IMR-90 (cell line): Measurements from ENCODE around the gene DEK. TPM values are rescaled to one million over a fixed set of nuclear protein-coding genes. Genes with fewer than 3 reads are reported as not detected.

Experiments
- ATAC-seq: fragments of 200-7000 bp; cut with Tn5 transposase; 2 replicates; pipeline ENCODE4 v1.9.1; 2020; ENCODE audit warnings: low read depth, mild to moderate bottlenecking, moderate library complexity
- BruUV-seq: library from RNA; stranded (reverse); fragments of 400-500 nt; replicated peaks from 2 replicates; lab custom pipeline; 2021; lab: Mats Ljungman, UMichigan
- CTCF ChIA-PET: fragments of 300-600 bp; formaldehyde crosslinking; extraction: SDS; loops from one replicate; lab custom pipeline; 2021; ENCODE audit warnings: antibody characterized with exemption; lab: Yijun Ruan, JAX
- POLR2A ChIA-PET: fragments of 300-600 bp; sonication (Branson Sonifier 250); formaldehyde crosslinking; loops from one replicate; lab custom pipeline; 2022; ENCODE audit warnings: antibody characterized with exemption; ENCODE audit not compliant: unreplicated experiment; lab: Charles Lee
- DNase-seq: peaks from one replicate; pipeline ENCODE4 v3.0.0; 2013
- H2AFZ ChIP-seq: replicated peaks from 2 replicates; pipeline ENCODE3; 2013; ENCODE audit warnings: low read length, mild to moderate bottlenecking; ENCODE audit not compliant: poor library complexity
- H2AK5ac ChIP-seq: 2 replicates; pipeline ENCODE4 v1.6.1; 2013; ENCODE audit warnings: low read depth, low read length, inconsistent platforms
- H2AK9ac ChIP-seq: replicated peaks from 2 replicates; pipeline ENCODE3; 2013; ENCODE audit warnings: mild to moderate bottlenecking, low read depth, low read length, moderate library complexity; ENCODE audit not compliant: poor library complexity
- H2BK120ac ChIP-seq: 2 replicates; pipeline ENCODE4 v1.6.1; 2013; ENCODE audit warnings: low read depth, low read length, inconsistent platforms
- H2BK15ac ChIP-seq: 3 replicates; pipeline ENCODE4 v1.6.1; 2013; ENCODE audit warnings: low read depth, low read length, inconsistent platforms
- H2BK20ac ChIP-seq: 2 replicates; pipeline ENCODE4 v1.6.1; 2013; ENCODE audit warnings: low read depth, mild to moderate bottlenecking, inconsistent platforms, low read length, moderate library complexity
- H2BK5ac ChIP-seq: 2 replicates; pipeline ENCODE4 v1.6.1; 2013; ENCODE audit warnings: mild to moderate bottlenecking, low read depth, low read length, inconsistent platforms; ENCODE audit not compliant: poor library complexity, severe bottlenecking
- H3K14ac ChIP-seq: replicated peaks from 2 replicates; pipeline ENCODE4 v1.6.1; 2013; ENCODE audit warnings: low read depth, low read length, inconsistent platforms
- H3K18ac ChIP-seq: 2 replicates; pipeline ENCODE4 v1.6.1; 2013; ENCODE audit warnings: low read depth, low read length, control low read depth
- H3K23ac ChIP-seq: 2 replicates; pipeline ENCODE4 v1.6.1; 2013; ENCODE audit warnings: low read depth, low read length, inconsistent platforms
- H3K27ac ChIP-seq: 2 replicates; pipeline ENCODE4 v1.5.1; 2013; ENCODE audit warnings: mild to moderate bottlenecking, control low read depth, low read length; ENCODE audit not compliant: insufficient read depth
- H3K27me3 ChIP-seq: 2 replicates; pipeline ENCODE4 v1.6.1; 2013; ENCODE audit warnings: low read length; ENCODE audit not compliant: control insufficient read depth, insufficient read depth
- H3K36me3 ChIP-seq: 2 replicates; pipeline ENCODE4 v1.6.1; 2013; ENCODE audit warnings: low read length, mixed read lengths; ENCODE audit not compliant: control insufficient read depth, insufficient read depth
- H3K4ac ChIP-seq: 2 replicates; pipeline ENCODE4 v1.6.1; 2013; ENCODE audit warnings: low read depth, low read length, inconsistent platforms
- H3K4me1 ChIP-seq: 2 replicates; pipeline ENCODE4 v1.6.1; 2013; ENCODE audit warnings: low read length, mixed read lengths; ENCODE audit not compliant: control insufficient read depth, insufficient read depth
- H3K4me2 ChIP-seq: 2 replicates; pipeline ENCODE4 v1.6.1; 2013; ENCODE audit warnings: low read depth, mild to moderate bottlenecking, control low read depth, low read length, moderate library complexity
- H3K4me3 ChIP-seq: 2 replicates; pipeline ENCODE4 v1.5.1; 2013; ENCODE audit warnings: low read depth, mild to moderate bottlenecking, control low read depth, low read length, moderate library complexity; ENCODE audit not compliant: insufficient read depth
- H3K56ac ChIP-seq: 2 replicates; pipeline ENCODE4 v1.6.1; 2013; ENCODE audit warnings: low read length, inconsistent platforms; ENCODE audit not compliant: insufficient read depth; ENCODE audit errors: extremely low read depth
- H3K79me1 ChIP-seq, 2 experiments: 2 replicates each; pipeline ENCODE4 v1.6.1; 2013; ENCODE audit warnings: low read length in 2 of 2, inconsistent platforms in 1 of 2, low read depth in 1 of 2
- H3K9ac ChIP-seq: 2 replicates; pipeline ENCODE4 v1.6.1; 2013; ENCODE audit warnings: low read depth, low read length, control low read depth
- H3K9me1 ChIP-seq: 2 replicates; pipeline ENCODE4 v1.6.1; 2013; ENCODE audit warnings: low read length, inconsistent platforms; ENCODE audit not compliant: insufficient read depth
- H3K9me3 ChIP-seq: 2 replicates; pipeline ENCODE4 v1.6.1; 2013; ENCODE audit warnings: low read length; ENCODE audit not compliant: control insufficient read depth, insufficient read depth
- H4K20me1 ChIP-seq: 2 replicates; pipeline ENCODE4 v1.6.1; 2013; ENCODE audit warnings: low read length, inconsistent platforms; ENCODE audit not compliant: insufficient read depth
- H4K5ac ChIP-seq: 2 replicates; pipeline ENCODE4 v1.6.1; 2013; ENCODE audit warnings: mild to moderate bottlenecking, low read depth, low read length, control low read depth
- H4K8ac ChIP-seq, 2 experiments: 2 replicates each; pipeline ENCODE4 v1.6.1; 2013; ENCODE audit warnings: low read depth in 2 of 2, low read length in 2 of 2, control low read depth in 1 of 2, inconsistent platforms in 1 of 2
- H4K91ac ChIP-seq: 2 replicates; pipeline ENCODE4 v1.6.1; 2013; ENCODE audit warnings: low read depth, low read length, inconsistent platforms; ENCODE audit not compliant: insufficient read depth
- CHD1 ChIP-seq: IDR thresholded peaks from 2 replicates; pipeline ENCODE4 v1.6.1; 2012; ENCODE audit warnings: low read depth, low read length, improper control_type of control experiment
- ELK1 ChIP-seq: fragments of 150-350 bp; IDR thresholded peaks from 2 replicates; pipeline ENCODE4 v1.6.1; 2016; ENCODE audit warnings: low read depth, mild to moderate bottlenecking, low read length, moderate library complexity, borderline replicate concordance
- FOS ChIP-seq: fragments of 150-350 bp; IDR thresholded peaks from 2 replicates; pipeline ENCODE4 v1.6.1; 2016; ENCODE audit warnings: low read depth, low read length
- MAFK ChIP-seq: IDR thresholded peaks from 2 replicates; pipeline ENCODE4 v1.6.1; 2012; ENCODE audit warnings: low read depth, low read length, improper control_type of control experiment
- MXI1 ChIP-seq: IDR thresholded peaks from 2 replicates; pipeline ENCODE4 v1.6.1; 2012; ENCODE audit warnings: low read depth, mild to moderate bottlenecking, low read length, moderate library complexity, borderline replicate concordance
- NFE2L2 ChIP-seq: fragments of 150-350 bp; IDR thresholded peaks from 2 replicates; pipeline ENCODE4 v1.6.1; 2016; ENCODE audit warnings: low read depth, mild to moderate bottlenecking, low read length
- POLR2A ChIP-seq: IDR thresholded peaks from 2 replicates; pipeline ENCODE4 v1.6.1; 2012; ENCODE audit warnings: mild to moderate bottlenecking, low read depth, low read length
- RFX5 ChIP-seq: IDR thresholded peaks from 2 replicates; pipeline ENCODE4 v1.8.0; 2012; ENCODE audit warnings: low read depth, mild to moderate bottlenecking, low read length, moderate library complexity
- USF2 ChIP-seq: fragments of 150-350 bp; IDR thresholded peaks from 2 replicates; pipeline ENCODE4 v1.6.1; 2017; ENCODE audit warnings: mild to moderate bottlenecking, antibody characterized with exemption, low read length, low read depth
- WGBS, 2 experiments: methylation state at CpG; one replicate each; pipeline versions ENCODE4 v1.1.5 to v1.1.7; 2013; ENCODE audit warnings: missing lambda C conversion rate in 2 of 2; ENCODE audit not compliant: insufficient read length in 1 of 2; ENCODE audit errors: extremely low coverage in 2 of 2; 5-methylcytosine and 5-hydroxymethylcytosine counted together
- dilution Hi-C: fragments of 300-500 bp; cut with HindIII; formaldehyde crosslinking; loops from one replicate; pipeline ENCODE4 v1.14.3; 2018; ENCODE audit warnings: low sequenced_read_pairs; ENCODE audit not compliant: unreplicated experiment
- in situ Hi-C: fragments of 300-500 bp; cut with MboI; formaldehyde crosslinking; loops from 3 replicates; pipeline ENCODE4 v1.14.3; 2019; ENCODE audit warnings: low sequenced_read_pairs, inconsistent platforms, mixed read lengths
- intact Hi-C: fragments of 100-400 bp; cut with micrococcal nuclease; formaldehyde crosslinking; loops from 2 replicates; pipeline ENCODE4 v1.10.0; 2022
- polyA plus RNA-seq, 3 experiments: library from polyadenylated mRNA; depleted of rRNA; stranded (reverse); fragments of >200 nt; gene quantifications; 2 replicates each; pipeline ENCODE4 v1.2.3, GENCODE V29; 2012; ENCODE audit warnings: low replicate concordance in 1 of 3
- total RNA-seq: library from RNA; depleted of rRNA; stranded (reverse); fragments of >200 nt; gene quantifications from 2 replicates; pipeline ENCODE4 v1.2.3, GENCODE V29; 2012

The DEK gene
- total and polyA plus RNA-seq, 2 of the 4 experiments (the other 2 are of a cell fraction): 33.5 to 37.1 TPM

DNA sequence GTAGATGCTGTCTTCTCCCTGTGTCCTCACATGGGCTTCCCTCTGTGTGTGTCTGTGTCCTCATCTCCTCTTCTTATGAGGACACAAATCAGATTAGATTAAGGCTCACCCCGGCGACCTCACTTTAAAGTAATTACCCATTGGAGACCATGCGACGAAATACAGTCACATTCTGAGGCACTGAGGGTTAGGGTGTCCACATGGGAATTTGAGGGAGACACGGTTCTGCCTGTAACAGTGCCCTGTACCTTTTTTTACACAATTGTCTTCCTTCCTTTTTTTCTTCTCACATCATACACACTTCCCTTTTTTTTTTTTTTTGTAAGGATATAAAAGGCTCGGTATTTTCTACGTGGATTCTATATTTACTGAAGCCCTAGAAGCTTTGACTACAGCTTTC lies 48.9 kb downstream of the DEK start:
- no peak overlapping the region for H3K56ac ChIP-seq
- no peak overlapping the region for H3K14ac ChIP-seq
- H3K9me1 ChIP-seq: peaks cover 3% of the 10 kb centered on the region; the same call in 1 of the 2 replicates
- no peak overlapping the region for H3K4me3 ChIP-seq
- in situ Hi-C loops (no loop called here), dilution Hi-C loops (no loop called here), intact Hi-C loops (no loop called here)
- no peak overlapping the region for H2BK5ac ChIP-seq
- H2BK120ac ChIP-seq: peak overlapping the region; percentile 39
- H3K9ac ChIP-seq: no peak overlapping the region
- H3K23ac ChIP-seq: no peak overlapping the region
- TF ChIP-seq RFX5: no peak
- no peak for TF ChIP-seq CHD1
- TF ChIP-seq MAFK: no peak
- no peak for TF ChIP-seq USF2
- no peak for TF ChIP-seq ELK1
- TF ChIP-seq FOS: no peak
- no peak for TF ChIP-seq POLR2A
- no peak for TF ChIP-seq MXI1
- TF ChIP-seq NFE2L2: no peak
- H4K91ac ChIP-seq: no peak overlapping the region
- no peaks in the 10 kb centered on the region for H4K20me1 ChIP-seq
- no peak overlapping the region; the same call in 1 of the 2 replicates for H3K4ac ChIP-seq
- H2AFZ ChIP-seq: no peak overlapping the region
- ChIA-PET CTCF (no interaction called here), POLR2A (no interaction called here)
- no peak overlapping the region for H3K18ac ChIP-seq
- no CpG with 5 or more reads among the region's 7 CpGs for WGBS, 2 experiments
- H2AK9ac ChIP-seq: no peak overlapping the region
- no peak overlapping the region for H2AK5ac ChIP-seq
- H3K79me1 ChIP-seq: no peaks in the 10 kb centered on the region
- no peaks in the 10 kb centered on the region for H3K27me3 ChIP-seq
- H4K8ac ChIP-seq: no peak overlapping the region; a peak in 1 of 4 replicates
- H3K4me1 ChIP-seq: peaks cover 2% of the 10 kb centered on the region; the same call in 1 of the 2 replicates
- no peak overlapping the region for H4K5ac ChIP-seq
- H2BK15ac ChIP-seq: no peak overlapping the region
- H3K27ac ChIP-seq: no peak overlapping the region
- no TSS peak for BruUV-seq
- DNase-seq: no peak
- no peak overlapping the region for H3K4me2 ChIP-seq
- H2BK20ac ChIP-seq: no peak overlapping the region
- no peaks in the 10 kb centered on the region for H3K9me3 ChIP-seq
- no peak for ATAC-seq
- H3K36me3 ChIP-seq: peaks cover 6% of the 10 kb centered on the region; the same call in 1 of the 2 replicates
